Loucy (cell line): ENCODE measurements around the gene ARX.

Experiments used
- EZH2phosphoT487 ChIP-seq: fragments of 200-600 bp; IDR thresholded peaks from 2 replicates; pipeline ENCODE4 v1.6.1; 2018; ENCODE audit warnings: antibody characterized with exemption, mild to moderate bottlenecking, moderate library complexity, borderline replicate concordance
- TF ChIP-seq, protein P1 (sequence below): fragments of 200-600 bp; sonication (generic); conservative IDR thresholded peaks from 2 replicates; pipeline ENCODE4 v1.5.1; 2014; ENCODE audit warnings: mild to moderate bottlenecking, antibody characterized with exemption, low read length

DNA sequence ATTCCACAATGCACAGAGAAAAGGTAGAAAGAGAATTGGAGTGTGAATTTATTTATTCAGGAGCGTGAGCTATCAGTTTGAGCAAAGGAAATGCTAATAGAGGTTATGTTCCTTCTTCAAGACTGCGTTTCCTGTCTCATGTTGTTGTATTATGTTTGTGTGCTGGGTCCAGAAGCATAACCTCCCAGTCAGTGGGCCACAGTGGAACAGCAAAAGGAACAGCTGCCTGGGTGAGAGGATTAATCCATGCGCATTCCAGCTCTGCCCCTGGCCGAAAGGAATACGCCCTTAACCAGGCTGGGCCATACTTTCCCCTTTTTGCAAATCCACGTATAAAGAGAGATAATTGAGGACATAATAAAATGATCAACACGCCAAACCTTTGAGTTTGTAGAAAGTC, 32.4 kb upstream of the ARX start:
- TF ChIP-seq, protein P1, sequence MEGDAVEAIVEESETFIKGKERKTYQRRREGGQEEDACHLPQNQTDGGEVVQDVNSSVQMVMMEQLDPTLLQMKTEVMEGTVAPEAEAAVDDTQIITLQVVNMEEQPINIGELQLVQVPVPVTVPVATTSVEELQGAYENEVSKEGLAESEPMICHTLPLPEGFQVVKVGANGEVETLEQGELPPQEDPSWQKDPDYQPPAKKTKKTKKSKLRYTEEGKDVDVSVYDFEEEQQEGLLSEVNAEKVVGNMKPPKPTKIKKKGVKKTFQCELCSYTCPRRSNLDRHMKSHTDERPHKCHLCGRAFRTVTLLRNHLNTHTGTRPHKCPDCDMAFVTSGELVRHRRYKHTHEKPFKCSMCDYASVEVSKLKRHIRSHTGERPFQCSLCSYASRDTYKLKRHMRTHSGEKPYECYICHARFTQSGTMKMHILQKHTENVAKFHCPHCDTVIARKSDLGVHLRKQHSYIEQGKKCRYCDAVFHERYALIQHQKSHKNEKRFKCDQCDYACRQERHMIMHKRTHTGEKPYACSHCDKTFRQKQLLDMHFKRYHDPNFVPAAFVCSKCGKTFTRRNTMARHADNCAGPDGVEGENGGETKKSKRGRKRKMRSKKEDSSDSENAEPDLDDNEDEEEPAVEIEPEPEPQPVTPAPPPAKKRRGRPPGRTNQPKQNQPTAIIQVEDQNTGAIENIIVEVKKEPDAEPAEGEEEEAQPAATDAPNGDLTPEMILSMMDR, result no peak
- TF ChIP-seq EZH2phosphoT487, result no peak
